Uterus (tissue), 2 donors: ENCODE measurements around the gene ROS1.

Experiments used
- CTCF ChIP-seq, 4 experiments: fragments of 200-600 bp in 2 of 4; fragments of 450-650 bp in 2 of 4; sonication (generic) in 2 of 4; IDR thresholded peaks; one replicate each; pipeline ENCODE4 v1.5.1; 2016 to 2019; ENCODE audit warnings: antibody characterized with exemption in 4 of 4, mild to moderate bottlenecking in 2 of 4, moderate library complexity in 1 of 4
- POLR2A ChIP-seq, 2 donors: fragments of 450-650 bp; IDR thresholded peaks; one replicate each; pipeline ENCODE4 v1.6.1; 2016; ENCODE audit warnings: antibody characterized with exemption in 2 of 2, mild to moderate bottlenecking in 1 of 2, moderate library complexity in 1 of 2

GRCh38 chr6:117465691-117466090 lies 39.9 kb upstream of the ROS1 start:
- TF ChIP-seq CTCF (IDR thresholded peaks at IDR 0.05), result no peak
- no peak for TF ChIP-seq POLR2A (IDR thresholded peaks at IDR 0.05)
